HCT116 (cell line): Measurements from ENCODE around the gene MINDY4B.

Source experiments
- CEBPB ChIP-seq: IDR thresholded peaks from 2 replicates; pipeline ENCODE4 v1.6.1; 2012; ENCODE audit warnings: low read depth
- CTCF ChIP-seq, 3 experiments: fragments of 200-600 bp in 1 of 3; sonication (generic) in 1 of 3; IDR thresholded peaks in 2 of 3; conservative IDR thresholded peaks in 1 of 3; 2 replicates each; pipeline ENCODE4 v1.5.1; 2012 to 2017; ENCODE audit warnings: low read depth in 2 of 3, low read length in 2 of 3, antibody characterized with exemption in 1 of 3, borderline replicate concordance in 1 of 3, control low read depth in 1 of 3, mild to moderate bottlenecking in 1 of 3, mixed read lengths in 1 of 3, mixed run types in 1 of 3, moderate library complexity in 1 of 3; ENCODE audit not compliant: insufficient read depth in 1 of 3
- EZH2 ChIP-seq: fragments of 200-600 bp; sonication (generic); IDR thresholded peaks from 2 replicates; pipeline ENCODE4 v1.6.1; 2017; ENCODE audit warnings: antibody characterized with exemption, mixed run types
- EZH2phosphoT487 ChIP-seq: fragments of 200-600 bp; IDR thresholded peaks from 2 replicates; pipeline ENCODE4 v1.6.1; 2018; ENCODE audit warnings: antibody characterized with exemption, borderline replicate concordance
- FOSL1 ChIP-seq: IDR thresholded peaks from 2 replicates; pipeline ENCODE4 v1.6.1; 2012; ENCODE audit warnings: low read depth
- POLR2A ChIP-seq: IDR thresholded peaks from 2 replicates; pipeline ENCODE4 v1.7.0; 2011; ENCODE audit warnings: borderline replicate concordance; ENCODE audit not compliant: insufficient read depth, insufficient read length; ENCODE audit errors: extremely low read depth
- POLR2AphosphoS5 ChIP-seq: IDR thresholded peaks from 2 replicates; pipeline ENCODE4 v1.6.1; 2011; ENCODE audit warnings: mild to moderate bottlenecking, low read depth, low read length, moderate library complexity
- RAD21 ChIP-seq: IDR thresholded peaks from 2 replicates; pipeline ENCODE4 v1.6.1; 2012; ENCODE audit warnings: low read depth, mild to moderate bottlenecking
- REST ChIP-seq: IDR thresholded peaks from 2 replicates; pipeline ENCODE4 v1.6.1; 2012; ENCODE audit warnings: low read depth
- SIN3A ChIP-seq: IDR thresholded peaks from 2 replicates; pipeline ENCODE4 v1.6.1; 2012; ENCODE audit warnings: low read depth
- ZNF274 ChIP-seq: fragments of 200-500 bp; sonication (Bioruptor generic); IDR thresholded peaks from 2 replicates; pipeline ENCODE4 v1.6.1; 2014; ENCODE audit warnings: mild to moderate bottlenecking, low read depth, low read length, inconsistent platforms

GRCh38 chr3:150878290-150878689, 26.9 kb downstream of the MINDY4B start:
- TF ChIP-seq ZNF274 (no peak), REST (no peak), POLR2A (no peak), CTCF (IDR thresholded peaks at IDR 0.05 in 2 of 3, conservative IDR thresholded peaks at IDR 0.05 in 1 of 3; ENCODE audit: borderline replicate concordance in 1 of 3, insufficient read depth in 1 of 3, low read depth in 2 of 3, low read length in 2 of 3) (no peak), EZH2 (no peak), SIN3A (no peak), CEBPB (no peak), EZH2phosphoT487 (no peak), RAD21 (no peak), POLR2AphosphoS5 (no peak), FOSL1 (no peak)
